Limb (tissue), 2 donors: ENCODE data around the gene CCDC12.

Source experiments
- DNase-seq, 2 donors: peaks; one replicate each; pipeline ENCODE4 v3.0.0-alpha.2; 2016; ENCODE audit errors: extremely low spot score in 2 of 2

Gene CCDC12

DNA sequence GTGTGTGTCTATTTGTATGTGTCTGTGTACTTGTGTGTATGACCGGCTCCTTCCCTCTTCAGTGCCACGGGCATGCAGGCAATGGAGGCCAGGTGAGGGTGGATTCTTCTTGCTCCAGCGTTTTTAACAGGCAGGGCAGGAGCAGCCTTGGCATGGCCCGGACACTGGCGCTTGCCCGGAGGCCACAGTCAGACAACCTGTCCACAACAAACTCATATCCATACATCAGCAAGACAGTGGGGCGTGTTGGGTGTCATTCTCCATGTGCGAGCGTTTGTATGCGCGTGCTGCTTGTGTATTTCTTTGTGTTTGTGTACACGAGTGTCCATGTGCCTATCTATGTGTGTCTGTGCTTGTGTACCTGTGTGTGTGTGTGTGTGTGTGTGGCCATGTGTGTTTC lies 69.3 kb downstream of the CCDC12 start:
- DNase-seq, result peak in 1 of 2 donors; percentile 35

DNA sequence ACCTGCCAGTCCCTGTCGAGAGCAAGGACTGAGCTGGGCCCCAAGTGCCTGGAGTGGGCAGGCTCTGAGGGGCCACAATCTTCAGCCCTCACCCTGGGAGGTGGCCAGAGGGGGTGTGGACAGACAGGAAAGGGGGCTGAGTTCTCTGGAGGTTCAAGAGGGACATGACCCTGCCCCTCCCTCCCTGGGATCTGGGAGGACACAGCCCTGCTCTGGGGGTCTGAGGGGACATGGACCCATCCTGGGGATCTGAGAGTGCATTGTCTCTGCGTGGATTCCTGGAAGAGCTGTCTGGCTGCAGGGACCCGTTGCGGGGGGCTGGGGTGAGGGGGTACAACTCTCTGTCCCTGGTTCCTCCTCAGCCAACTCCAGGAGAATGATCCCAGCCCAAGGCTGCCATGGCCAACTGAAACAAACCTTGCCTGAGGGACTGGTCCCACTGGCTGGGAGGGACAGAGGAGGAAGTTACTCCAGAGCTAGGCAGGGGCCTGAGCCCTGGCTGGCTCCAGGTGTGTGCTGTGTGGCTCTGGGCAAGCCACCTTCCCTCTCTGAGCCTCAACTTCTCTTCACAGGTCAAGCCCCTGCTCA lies 70.0 kb downstream of the CCDC12 start:
- DNase-seq, result peak in 1 of 2 donors; percentile 33

DNA sequence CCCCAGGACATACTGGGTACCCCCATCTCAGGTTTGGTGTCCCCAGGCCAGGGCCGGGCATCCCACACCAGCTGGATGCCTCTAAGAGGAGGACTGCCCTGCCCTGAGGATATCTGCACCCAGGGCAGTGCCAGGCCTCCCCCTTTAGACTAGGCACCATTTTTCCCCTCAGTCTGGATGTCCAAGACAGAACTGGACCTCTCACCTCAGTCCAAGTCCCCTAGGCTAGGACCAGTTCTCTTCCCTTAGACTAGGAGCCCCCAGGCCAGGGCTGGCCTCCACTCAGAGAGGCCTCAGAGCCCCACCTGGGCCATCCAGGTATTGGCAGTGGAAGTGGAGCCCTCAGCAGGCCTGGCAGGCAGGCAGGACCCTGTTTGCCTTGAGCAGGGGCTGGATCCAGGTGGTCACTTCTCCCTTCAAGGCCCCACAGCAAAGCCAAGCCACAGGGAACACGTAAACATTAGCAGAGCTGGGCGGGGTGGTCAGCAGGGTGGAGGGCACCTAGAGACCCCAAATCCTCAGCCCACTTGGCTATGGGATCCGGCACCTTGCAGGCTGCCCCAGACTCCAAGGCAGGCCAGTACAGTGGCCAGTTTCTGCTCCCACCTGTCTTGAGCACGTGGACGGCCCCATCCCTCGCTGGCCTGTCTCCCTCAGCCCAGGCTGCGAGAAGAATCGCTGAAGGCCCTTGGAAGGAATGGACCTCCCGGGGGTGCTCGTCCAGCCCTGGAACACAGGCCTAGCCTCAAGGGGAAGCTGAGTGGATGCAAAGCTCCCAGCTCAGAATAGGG lies 70.7 kb downstream of the CCDC12 start:
- peak in 1 of 2 donors; percentile 33 for DNase-seq

DNA sequence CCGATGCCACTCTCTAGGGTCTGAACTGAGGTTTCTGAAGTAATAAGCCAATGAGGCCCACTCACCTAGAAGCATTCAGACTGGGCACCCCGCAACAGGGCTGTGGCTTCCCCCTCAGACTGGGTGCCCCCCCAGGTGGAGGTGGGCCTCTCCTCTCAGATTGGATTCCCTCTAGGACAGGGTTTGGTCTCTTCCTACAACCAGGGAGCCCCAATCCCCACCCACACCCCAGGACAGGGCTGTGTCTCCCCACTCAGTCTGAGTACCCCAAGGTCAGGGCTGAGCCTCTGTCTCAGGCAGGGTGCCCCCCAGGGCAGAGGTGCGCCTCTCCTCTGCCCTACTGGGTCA lies 71.4 kb downstream of the CCDC12 start:
- no peak for DNase-seq

DNA sequence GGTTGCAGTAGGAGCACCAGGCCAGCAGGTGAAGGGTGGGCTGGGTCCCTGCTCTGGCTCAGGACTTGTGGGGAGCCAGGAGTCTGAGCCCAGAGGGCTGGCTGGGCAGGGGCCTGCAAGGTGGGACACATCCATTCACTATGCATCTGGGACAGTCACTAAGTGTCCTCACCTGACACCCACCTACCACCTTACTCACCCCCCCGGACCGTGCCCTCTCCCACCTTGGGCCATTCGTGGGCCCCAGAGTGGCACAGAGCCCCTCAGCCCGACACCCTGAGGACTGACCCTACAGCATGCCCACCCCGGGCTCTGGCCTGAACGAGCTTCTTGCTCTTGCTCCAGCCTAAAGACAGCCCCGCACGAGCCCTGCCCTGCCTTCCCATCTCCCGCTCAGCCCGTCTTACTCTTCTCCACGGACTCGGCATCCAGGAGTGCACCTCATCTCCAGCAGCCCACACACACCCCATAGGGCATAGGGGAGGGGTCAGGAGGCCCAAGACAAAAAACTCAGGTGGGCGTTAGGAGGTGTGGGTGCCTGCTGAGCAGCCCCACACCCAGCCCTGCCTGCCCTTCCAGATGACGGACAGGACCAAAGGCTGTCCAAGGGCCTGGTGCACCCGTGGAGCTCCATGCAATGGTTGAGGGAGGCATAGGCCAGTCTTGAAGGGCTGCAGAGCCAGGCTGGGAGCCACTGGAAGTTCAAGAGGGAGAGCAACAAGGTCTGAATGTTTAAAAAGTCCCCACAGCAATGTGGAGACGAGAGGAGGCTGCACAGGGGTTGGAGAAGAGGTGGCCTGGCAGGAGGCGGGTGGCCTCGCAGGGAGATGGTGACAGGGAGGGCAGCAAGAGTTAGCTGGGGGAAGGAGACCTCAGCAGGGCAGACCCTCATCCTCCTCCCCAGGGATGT lies 72.0 kb downstream of the CCDC12 start:
- peak in 1 of 2 donors; percentile 32 for DNase-seq

DNA sequence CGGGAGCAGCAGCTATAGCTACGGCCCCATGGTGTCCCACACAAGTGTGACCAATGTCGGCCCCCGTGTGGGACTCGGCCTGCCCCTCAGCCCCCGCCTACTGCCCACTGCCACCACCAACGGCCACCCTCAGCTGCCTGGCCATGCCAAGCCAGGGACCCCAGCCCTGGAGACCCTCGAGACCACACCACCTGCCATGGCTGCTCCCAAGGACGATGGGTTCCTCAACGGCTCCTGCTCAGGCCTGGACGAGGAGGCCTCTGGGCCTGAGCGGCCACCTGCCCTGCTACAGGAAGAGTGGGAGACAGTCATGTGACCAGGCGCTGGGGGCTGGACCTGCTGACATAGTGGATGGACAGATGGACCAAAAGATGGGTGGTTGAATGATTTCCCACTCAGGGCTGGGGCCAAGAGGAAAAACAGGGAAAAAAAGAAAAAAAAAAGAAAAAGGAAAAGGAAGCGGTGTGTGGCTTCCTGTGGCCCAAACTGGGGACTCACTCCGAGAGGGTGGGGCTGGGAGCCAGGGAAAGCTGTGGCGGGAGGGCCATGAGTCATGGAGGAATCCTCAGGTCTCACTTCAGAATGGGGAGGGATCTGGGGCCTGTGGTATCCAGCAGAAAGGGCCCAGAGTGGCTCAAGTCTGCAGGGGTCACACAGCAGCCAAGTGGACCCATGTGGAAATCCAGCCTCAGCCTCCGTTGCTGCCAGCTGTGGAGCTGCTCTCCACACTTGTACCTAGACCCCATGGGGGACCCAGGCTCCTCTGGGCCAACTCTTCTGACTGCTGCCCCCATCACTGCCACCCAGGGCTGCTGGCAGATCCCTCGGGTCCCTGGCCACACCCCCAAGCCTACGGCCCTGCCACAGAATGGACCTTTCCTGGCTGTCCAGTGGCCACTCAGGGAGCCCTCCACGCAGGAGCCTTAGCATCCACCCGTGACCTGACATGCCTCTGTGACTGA lies 72.9 kb downstream of the CCDC12 start:
- DNase-seq, result no peak

DNA sequence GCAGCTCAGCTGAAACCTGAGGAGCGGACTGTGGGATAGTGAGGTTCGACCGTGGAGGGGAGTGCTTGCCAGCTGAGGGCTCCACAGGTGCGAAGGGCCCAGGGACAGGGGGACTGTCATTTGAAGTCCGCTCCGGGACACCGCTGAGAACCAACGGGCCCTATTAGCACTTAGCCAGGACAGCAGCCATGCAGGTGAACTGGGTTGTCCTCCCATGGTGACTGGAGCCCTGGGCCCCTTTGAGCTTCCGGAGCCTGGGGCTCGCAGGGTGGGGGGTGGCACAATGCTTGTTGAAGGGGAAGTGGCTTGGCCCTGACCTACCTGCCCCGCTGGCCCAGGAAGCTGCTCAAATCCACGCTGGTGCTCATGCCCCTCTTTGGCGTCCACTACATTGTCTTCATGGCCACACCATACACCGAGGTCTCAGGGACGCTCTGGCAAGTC lies 74.3 kb downstream of the CCDC12 start:
- no peak for DNase-seq

DNA sequence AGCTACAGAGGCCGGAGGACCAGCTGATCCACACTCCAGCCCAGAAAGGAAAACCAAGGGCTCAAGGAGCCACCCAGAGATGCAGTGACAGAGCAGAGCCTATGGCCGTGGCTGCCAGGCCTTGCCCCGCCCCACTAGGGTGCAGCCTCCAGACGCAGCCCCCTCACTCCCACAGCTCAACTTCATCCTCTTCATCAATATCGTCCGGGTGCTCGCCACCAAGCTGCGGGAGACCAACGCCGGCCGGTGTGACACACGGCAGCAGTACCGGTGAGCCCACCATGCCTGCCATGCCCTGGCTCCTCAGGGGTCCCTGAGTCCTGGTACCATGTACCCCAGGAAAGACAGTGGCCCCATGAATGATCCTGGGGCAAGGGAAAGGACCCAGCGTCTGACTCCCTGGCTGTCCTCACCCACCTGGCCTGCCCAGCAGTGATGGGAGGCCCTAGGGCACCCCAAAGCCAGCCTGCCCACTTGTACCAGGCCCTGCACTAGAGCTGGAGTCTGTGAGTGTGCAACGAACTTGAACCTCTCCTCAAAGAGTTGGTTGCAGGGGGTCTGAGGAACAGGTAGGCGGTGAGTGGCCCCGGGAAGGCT lies 74.9 kb downstream of the CCDC12 start:
- peak in 1 of 2 donors; percentile 28 for DNase-seq

DNA sequence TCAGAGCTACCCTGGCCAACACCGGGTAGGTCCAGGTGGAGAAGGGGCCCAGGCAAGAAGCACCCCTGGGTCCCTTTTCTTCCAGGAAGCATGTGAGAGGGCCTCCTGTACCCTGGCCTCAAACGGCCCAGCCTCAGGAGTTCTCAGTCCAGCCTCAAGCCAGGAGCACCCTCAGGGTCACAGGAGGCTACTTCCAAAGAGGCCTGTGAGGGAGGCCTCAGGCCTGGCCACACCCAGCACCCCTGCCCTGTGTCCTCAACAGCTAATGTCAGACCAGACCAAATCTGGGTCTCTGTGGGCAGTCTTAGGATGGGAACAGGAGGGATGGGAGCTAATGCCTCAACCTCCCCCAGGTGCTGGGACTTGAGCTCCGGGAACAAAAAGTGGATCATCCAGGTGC lies 75.5 kb downstream of the CCDC12 start:
- DNase-seq, result no peak

DNA sequence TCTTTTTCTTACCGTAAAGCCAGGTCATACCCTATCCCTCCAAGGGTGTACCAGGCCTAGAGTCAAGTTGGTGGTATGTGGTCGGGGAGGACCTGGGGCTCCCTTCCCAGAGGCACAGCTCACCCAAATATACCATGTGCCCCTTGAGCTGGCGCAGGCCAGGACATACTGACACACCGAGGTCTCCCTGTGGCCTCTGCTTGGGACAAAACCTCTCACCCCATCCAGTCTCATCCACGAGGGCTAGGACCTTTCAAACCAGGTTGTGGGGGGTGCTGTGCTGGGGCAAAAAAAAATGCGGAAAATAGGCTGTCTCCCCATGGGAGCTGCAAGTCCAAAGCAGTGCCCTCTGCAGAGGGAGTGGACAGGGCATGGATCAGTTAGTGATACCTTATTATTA lies 76.2 kb downstream of the CCDC12 start:
- DNase-seq, result no peak

DNA sequence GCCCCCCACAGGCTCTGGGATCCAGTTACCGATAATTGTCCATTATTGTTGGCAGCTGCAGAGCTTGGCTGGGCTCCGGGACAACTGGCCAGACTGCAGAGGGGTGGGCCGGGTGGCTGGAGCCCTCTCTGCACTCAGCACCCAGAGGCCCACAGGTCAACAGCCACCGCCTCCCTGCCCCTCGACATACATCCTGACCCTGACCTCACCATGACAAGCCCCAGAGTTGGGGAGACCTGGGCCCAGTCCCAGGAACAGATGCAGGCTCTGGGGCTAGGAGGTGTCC lies 76.6 kb downstream of the CCDC12 start:
- peak in 1 of 2 donors; percentile 59 for DNase-seq

DNA sequence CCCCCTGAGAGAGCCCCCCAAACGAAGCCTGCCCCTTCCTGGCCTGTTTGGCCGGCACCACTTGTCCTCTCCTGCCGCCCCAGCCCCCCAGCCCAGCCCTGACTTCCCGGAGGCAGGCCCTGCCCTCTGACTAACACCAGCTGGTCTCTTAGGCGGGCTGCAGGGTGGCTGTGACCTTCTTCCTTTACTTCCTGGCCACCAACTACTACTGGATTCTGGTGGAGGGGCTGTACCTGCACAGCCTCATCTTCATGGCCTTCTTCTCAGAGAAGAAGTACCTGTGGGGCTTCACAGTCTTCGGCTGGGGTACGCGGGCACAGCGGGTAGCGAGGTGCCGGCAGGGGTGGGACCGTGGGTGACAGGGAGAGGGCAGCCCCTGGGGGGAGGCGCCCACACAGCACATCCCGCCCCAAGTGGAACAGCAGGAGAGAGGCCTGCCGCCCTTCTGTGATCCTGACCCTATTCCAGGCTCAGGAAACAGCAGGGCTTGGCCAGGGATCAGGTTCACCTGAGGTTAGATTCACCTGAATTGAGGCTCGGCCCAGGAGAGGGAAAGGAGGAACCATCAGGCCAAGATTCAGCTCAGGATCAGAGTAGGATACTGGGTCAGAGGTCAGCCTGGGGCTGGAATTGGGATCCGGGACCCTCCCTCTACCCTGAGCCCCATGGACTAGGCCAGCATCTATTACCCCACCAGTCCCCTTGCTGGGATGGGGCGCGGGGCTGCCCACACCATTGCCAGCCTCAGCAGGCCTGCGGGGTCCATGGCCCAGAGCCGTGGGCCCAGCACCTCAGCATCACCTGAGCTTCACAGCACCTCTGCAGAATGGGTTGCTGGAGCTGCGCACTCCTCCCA lies 77.2 kb downstream of the CCDC12 start:
- DNase-seq, result peak in 1 of 2 donors; percentile 27

DNA sequence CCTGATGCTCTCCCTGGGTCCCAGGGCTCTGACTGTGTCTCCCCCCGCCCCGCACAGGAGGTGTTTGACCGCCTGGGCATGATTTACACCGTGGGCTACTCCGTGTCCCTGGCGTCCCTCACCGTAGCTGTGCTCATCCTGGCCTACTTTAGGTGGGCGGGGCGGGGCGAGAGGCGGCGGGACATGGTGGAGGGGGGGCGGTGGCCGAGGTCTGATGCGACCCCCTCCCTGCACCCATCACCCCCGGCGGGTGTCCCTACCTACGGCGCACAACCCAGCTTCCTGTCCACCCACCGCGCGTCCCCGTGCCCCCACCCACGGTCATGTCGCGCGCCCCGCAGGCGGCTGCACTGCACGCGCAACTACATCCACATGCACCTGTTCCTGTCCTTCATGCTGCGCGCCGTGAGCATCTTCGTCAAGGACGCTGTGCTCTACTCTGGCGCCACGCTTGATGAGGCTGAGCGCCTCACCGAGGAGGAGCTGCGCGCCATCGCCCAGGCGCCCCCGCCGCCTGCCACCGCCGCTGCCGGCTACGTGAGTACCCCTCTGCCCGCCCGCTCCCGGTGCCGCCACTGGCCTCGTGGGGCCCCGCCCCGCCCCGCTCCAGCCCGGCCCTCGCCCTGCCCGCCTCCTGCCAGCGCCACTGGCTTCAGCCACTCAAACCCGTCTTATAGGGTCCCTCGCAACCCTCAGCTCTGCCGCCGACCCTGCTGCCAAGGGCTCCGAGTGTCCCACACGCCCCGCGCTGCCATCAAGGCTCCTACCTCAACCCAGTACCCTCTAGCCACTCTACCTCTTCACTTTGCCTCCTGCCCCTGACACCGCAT lies 78.0 kb downstream of the CCDC12 start:
- DNase-seq, result peak in 1 of 2 donors; percentile 58

DNA sequence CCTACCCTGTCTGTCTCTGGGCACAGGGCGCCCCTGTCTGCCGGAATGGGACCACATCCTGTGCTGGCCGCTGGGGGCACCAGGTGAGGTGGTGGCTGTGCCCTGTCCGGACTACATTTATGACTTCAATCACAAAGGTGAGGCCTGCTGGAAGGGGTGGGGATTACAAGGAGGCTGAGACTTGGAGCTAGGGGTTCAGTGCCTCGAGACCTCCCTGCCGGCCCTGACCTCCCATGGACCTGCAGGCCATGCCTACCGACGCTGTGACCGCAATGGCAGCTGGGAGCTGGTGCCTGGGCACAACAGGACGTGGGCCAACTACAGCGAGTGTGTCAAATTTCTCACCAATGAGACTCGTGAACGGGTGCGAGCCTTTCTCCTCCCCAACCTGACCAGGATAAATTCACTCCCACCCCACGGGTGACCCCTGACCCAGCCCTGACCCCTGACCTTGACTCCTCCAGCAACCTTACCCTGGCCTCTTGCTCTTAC lies 78.7 kb downstream of the CCDC12 start:
- peak in 1 of 2 donors; percentile 26 for DNase-seq

DNA sequence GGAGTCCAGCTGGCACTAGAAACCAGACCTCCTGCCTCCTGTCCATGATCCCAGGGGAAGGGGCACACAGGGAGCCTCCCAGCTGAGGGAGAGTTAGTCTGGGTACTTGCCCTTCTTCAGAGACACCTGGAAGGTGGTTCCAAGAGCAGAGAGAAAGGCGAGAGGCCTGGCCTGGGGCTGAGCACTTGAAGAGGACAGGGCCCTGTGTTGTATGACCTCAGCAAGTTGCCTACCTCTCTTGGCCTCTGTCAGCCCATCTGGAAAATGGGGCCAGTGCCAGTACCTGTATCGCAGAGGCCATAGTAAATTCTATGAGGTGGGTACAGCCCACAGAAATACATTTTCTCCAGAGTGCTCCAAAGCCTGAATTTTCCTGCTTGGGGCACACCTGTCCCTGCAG lies 79.5 kb downstream of the CCDC12 start:
- no peak for DNase-seq

DNA sequence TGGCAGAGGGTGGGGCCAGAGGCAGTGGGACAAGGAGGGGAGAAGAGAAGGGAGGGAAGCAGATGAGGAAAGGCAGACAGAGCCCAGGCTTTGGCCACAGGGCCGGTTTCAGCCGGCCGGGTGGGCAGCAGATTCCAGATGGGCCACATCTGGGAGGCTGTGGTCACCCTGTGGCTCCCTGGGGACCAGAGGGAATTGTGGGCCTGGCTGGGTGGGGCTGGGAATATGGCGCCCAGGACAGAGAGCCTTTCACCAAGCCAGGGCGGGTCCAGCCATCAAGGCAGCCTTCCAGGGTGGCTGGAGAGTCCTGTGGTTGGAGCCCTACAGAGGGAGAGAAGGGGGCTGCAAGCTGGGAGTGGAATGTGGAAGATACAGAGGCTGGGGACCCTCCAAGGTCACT lies 80.2 kb downstream of the CCDC12 start:
- no peak for DNase-seq

DNA sequence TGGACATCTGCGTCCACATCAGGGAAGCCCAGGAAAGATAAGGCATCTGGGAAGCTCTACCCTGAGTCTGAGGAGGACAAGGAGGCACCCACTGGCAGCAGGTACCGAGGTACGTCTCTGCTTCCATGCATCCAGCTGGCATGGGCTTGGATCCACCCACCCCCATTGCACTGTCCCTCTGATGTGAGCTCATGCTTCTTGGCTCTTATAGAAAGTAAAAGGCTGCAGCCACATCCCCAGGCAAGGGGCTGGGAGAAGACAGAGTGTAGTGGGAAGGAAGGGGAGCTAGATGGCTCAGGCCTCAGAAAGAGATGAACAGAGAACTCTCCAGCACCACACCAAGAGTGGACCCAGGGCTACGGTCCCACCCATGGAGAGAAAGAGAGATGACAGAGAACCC lies 80.8 kb downstream of the CCDC12 start:
- DNase-seq, result no peak

DNA sequence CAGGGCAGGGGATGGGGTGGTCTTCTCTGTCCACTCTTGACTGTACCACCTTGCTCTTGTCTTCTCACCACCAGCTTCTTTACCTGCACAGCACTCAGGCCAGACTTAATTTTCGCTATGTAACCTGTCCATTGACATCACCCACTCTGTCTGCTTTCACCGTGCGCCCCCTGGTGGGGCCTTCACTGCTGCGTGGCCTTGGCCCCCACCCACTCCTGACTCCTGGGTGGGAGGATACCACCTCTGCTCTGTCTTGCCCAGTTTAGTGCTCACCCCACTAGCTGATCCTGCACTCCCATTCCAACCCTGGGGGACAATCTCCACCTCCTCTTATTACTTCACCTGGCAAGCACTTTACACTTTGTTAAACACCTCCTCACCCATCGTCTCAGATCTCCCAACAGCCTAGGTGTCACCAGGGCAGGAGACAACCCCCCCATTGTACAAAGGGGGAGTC lies 81.3 kb downstream of the CCDC12 start:
- DNase-seq, result peak in 1 of 2 donors; percentile 82

DNA sequence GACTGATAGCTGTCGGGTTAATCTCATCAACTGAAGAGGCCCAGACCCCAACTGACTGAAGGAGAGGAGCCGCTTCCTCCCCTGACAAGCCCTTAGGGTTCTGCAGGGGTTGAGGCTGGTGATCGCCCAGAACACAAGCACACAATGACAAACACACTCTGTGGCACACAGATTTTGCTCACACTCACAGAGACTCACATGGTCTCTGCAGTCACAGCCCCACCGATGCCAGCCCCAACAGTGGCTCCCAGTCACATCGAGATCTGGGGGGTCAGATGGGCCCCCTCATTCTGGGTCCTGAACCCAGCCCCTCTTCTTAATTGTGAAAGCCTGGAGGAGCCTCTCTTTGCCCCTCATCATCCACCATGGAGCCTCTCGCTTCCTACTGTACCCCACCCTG lies 82.3 kb downstream of the CCDC12 start:
- DNase-seq, result no peak
